ENCODE results near the gene BLVRA.
"Not testable (repeated sequence)": the region's sequence is repeated elsewhere in the genome, so short reads cannot be mapped to it uniquely, and the experiment has no call there.

Gene BLVRA

DNA sequence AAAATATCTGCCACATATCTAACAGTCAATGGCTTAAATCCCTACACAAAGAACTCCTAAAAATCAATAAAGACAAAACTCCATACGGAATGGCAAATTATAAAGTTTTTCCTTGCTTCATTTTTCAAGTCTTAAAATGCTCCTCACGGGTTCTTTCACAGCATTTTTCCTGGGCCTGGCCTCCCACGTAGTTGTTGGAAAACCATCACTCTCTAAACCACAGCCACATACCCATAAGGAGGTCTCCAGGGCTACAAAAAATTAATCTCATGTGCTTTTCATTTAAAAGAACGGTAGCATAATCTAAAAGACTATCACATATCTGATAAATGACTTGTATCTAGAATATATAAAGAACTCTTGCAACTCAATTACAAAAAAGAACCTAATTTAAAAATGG lies 32.0 kb upstream of the BLVRA start:
- in situ Hi-C loops (cut with HindIII; ENCODE audit: low sequenced_read_pairs): no loop called here
- DNase-seq (ENCODE audit: low read depth): peak; percentile 44
- no peak overlapping the region for H3K4me3 ChIP-seq (ENCODE audit: low read depth, low read length)
- TF ChIP-seq, protein P1, sequence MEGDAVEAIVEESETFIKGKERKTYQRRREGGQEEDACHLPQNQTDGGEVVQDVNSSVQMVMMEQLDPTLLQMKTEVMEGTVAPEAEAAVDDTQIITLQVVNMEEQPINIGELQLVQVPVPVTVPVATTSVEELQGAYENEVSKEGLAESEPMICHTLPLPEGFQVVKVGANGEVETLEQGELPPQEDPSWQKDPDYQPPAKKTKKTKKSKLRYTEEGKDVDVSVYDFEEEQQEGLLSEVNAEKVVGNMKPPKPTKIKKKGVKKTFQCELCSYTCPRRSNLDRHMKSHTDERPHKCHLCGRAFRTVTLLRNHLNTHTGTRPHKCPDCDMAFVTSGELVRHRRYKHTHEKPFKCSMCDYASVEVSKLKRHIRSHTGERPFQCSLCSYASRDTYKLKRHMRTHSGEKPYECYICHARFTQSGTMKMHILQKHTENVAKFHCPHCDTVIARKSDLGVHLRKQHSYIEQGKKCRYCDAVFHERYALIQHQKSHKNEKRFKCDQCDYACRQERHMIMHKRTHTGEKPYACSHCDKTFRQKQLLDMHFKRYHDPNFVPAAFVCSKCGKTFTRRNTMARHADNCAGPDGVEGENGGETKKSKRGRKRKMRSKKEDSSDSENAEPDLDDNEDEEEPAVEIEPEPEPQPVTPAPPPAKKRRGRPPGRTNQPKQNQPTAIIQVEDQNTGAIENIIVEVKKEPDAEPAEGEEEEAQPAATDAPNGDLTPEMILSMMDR (IDR thresholded peaks at IDR 0.05; ENCODE audit: low read depth, low read length, missing control alignments): no peak

DNA sequence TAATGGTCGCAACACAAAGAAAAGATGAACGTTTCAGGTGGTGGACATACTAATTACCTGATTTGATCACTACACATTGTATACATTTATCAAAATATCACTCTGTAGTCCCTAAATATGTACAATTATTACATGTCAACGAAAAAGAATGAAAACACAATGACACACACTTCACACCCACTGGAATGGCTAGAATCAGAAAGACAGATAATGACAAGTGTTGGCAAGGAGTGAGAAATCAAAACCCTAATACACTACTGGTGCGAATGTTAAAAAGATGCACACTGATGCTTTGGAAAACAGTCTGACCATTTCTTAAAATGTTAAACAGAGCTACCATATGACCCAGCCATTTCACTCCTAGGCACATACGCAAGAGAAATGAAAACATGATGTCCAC lies 31.5 kb upstream of the BLVRA start:
- DNase-seq (ENCODE audit: low read depth): no peak
- no peak overlapping the region for H3K4me3 ChIP-seq (ENCODE audit: low read depth, low read length)
- TF ChIP-seq, protein P1 (IDR thresholded peaks at IDR 0.05; ENCODE audit: low read depth, low read length, missing control alignments): no peak
- in situ Hi-C loops (cut with HindIII; ENCODE audit: low sequenced_read_pairs): no loop called here

DNA sequence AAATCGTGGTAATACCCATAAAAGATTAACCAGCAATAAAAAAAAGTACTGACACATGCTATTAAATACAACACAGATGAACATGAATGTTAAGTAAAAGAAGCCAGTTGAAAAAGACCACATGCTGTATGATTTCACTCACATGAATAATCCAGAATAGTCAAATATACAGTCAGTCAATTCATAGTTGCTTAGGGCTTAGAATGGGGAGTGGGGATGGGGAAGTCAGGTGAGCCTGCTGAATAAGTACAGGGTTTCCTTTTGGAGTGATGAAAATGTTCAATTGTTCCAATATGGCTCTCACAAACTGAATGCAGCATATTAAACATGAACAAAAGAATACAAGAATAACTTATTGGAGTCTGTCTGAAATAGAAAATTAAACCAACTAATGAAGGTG lies 31.0 kb upstream of the BLVRA start:
- in situ Hi-C loops (cut with HindIII; ENCODE audit: low sequenced_read_pairs): no loop called here
- TF ChIP-seq, protein P1 (IDR thresholded peaks at IDR 0.05; ENCODE audit: low read depth, low read length, missing control alignments): no peak
- DNase-seq (ENCODE audit: low read depth): no peak
- no peak overlapping the region for H3K4me3 ChIP-seq (ENCODE audit: low read depth, low read length)

DNA sequence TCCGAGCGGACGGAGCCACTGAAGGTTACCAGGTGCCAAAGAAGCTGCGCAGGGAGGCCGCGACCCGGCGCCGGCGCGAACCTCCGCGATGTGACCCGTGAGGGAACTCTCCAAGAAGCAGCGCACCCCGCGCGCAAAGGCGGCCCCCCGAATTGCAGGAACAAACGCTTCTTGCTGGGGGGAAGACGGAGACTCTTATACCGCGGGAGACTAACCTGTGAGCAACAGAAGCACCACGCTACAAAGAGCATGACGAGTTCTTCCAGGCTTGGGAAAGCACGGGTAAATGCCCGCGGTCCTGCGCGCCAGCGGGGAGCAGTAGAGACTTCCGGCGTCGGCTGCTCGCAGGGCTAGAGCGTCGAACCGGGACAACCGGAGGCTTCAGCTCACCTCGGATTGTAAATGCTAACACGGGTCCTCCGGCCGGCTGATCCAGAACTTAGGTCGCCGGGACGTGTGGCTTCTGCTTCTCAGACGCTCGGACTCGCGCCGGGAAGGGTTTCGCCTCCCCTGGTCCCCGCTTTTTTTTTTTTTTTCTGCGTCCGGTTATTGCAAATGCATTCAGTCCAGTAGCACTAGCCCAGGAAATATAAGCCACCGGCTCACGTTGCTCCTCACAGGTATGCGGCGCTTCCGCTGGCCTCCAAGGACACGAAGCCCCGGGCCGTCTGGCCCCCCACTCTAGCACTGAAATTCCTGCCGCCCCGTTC lies 29.1 kb upstream of the BLVRA start, which contains the start of gene COA1:
TSS of gene COA1 (minus strand) at position 310 of the 710 bp plus-strand sequence. CDS start 80,909 bp downstream, outside the sequence.
- in situ Hi-C loops (cut with HindIII; ENCODE audit: low sequenced_read_pairs): no loop called here
- peak; percentile 80 for DNase-seq (ENCODE audit: low read depth)
- TF ChIP-seq, protein P1 (IDR thresholded peaks at IDR 0.05; ENCODE audit: low read depth, low read length, missing control alignments): no peak
- H3K4me3 ChIP-seq (ENCODE audit: low read depth, low read length): peak within 1 kb of the TSS; percentile 95

DNA sequence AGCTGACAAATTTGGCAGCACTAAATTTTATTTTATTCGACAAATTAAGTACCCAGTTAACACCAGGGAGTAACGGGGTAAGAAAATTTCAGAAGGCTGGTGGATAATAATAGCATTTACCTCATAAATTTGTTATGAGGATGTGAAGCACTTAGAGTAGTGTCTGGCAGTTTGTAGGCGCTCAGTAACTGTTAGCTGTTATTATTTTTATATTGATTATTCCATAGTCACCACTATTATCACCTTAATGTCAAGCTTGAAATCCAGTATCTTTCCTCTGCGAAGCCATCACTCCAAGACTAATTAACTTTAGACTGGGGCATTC lies 28.6 kb upstream of the BLVRA start:
- TF ChIP-seq, protein P1 (IDR thresholded peaks at IDR 0.05; ENCODE audit: low read depth, low read length, missing control alignments): no peak
- H3K4me3 ChIP-seq (ENCODE audit: low read depth, low read length): peak overlapping the region; percentile 95
- in situ Hi-C loops (cut with HindIII; ENCODE audit: low sequenced_read_pairs): no loop called here
- no peak for DNase-seq (ENCODE audit: low read depth)

DNA sequence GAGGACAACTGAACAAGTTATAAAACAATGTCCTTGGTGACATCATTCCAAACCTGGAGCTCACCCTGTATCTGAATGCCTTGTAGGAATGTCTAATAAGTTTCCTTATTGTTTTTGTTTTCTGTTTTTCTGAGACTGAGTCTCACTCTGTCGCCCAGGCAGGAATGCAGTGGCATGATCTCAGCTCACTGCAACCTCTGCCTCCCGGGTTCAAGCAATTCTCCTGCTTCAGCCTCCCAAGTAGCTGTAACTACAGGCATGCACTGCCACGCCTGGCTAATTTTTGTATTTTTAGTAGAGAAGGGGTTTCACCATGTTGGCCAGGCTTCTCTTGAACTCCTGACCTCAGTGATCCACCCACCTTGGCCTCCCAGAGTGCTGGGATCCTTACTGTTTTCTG lies 27.0 kb upstream of the BLVRA start:
- DNase-seq (ENCODE audit: low read depth); H3K4me3 ChIP-seq (ENCODE audit: low read depth, low read length); in situ Hi-C loops (cut with HindIII; ENCODE audit: low sequenced_read_pairs): not testable (repeated sequence)

DNA sequence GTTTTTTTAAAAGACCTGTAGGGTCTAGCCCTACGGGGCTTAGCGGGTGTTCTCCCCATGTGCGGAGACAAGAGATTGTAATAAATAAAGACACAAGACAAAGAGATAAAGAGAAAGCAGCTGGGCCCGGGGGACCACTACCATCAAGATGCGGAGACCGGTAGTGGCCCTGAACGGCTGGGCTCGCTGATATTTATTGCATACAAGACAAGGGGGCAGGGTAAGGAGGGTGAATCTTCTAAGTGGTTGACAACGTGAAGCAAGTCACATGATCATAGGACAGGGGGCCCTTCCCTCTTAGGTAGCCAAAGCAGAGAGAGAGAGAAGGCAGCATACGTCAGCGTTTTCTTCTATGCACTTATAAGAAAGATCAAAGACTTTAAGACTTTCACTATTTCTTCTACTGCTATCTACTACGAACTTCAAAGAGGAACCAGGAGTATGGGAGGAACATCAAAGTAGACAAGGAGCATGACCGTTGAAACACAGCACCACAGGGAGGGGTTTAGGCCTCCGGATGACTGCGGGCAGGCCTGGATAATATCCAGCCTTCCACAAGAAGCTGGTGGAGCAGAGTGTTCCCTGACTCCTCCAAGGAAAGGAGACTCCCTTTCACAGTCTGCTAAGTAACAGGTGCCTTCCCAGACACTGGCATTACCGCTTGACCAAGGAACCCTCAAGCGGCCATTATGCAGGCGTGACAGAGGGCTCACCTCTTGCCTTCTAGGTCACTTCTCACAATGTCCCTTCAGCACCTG lies 23.7 kb upstream of the BLVRA start:
- DNase-seq (ENCODE audit: low read depth); H3K4me3 ChIP-seq (ENCODE audit: low read depth, low read length); in situ Hi-C loops (cut with HindIII; ENCODE audit: low sequenced_read_pairs): not testable (repeated sequence)

Data from astrocyte of the cerebellum (primary cell).